ENCODE data around the gene ARRB1.
"Not testable (repeated sequence)": the region's sequence is repeated elsewhere in the genome, so short reads cannot be mapped to it uniquely, and the experiment has no call there.

ARRB1 gene

GRCh38 chr11:75298191-75298975 is 53.1 kb downstream of the ARRB1 start:
- no peak for DNase-seq

GRCh38 chr11:75293903-75294302 is 57.6 kb downstream of the ARRB1 start:
- no peak for DNase-seq

- DNase-seq, result no peak
Observed at GRCh38 chr11:75292943-75293342, 58.5 kb downstream of the ARRB1 start.

GRCh38 chr11:75291741-75292140 is 59.7 kb downstream of the ARRB1 start:
- no peak for DNase-seq

DNA sequence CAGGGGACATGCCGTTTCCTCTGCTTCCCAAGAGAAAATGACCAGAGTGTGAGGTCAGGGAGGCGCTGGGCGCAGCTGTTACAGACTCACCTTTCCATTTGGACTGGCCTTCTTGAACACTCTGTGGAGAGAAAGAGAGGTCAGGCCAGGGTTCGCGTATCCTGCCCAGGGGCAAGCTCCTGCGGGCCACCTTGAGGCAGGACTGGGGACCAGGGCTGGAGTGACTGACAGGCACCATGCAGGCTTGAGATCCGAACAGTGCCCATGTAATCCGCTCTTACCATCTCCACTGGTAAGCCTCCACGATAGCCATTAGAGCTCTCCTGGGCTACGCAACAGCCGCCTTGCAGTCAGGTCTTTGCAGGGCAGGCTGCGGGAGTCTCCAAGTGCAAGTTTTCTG is 61.5 kb downstream of the ARRB1 start:
- no peak for DNase-seq

- DNase-seq, result no peak
Observed at GRCh38 chr11:75289511-75289760, 62.0 kb downstream of the ARRB1 start.

GRCh38 chr11:75287579-75287978 is 63.9 kb downstream of the ARRB1 start:
- DNase-seq, result no peak

DNA sequence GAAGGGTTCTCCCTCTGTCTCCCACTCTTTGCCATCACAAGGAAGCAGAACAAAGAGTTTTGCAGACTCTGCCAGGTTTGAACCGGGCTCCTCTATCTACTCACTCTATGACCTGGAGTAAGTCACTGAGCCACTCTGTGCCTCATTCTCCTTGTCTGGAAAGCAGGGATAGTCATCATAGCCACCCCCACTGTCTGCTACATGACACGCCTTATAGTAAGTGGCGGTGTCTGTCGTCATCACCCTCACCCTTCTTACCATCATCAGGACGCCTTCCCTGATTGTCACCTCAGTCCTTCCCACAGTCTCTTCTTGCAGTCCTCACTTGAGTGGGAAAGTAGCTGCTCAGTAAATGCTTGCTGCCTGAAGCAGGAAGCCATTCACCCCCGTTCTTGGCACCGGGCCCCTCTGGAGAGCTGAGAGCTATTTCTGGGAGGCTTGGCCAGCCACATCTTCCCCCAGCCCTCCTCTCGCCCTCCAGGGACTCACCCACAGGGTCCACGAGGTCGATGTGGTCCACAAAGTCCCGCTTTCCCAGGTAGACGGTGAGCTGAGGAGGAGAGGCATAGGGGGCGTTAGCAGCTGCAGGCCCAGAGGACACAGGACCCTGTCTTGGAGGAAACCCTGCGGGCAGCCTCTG is 64.5 kb downstream of the ARRB1 start:
- DNase-seq, result no peak

DNA sequence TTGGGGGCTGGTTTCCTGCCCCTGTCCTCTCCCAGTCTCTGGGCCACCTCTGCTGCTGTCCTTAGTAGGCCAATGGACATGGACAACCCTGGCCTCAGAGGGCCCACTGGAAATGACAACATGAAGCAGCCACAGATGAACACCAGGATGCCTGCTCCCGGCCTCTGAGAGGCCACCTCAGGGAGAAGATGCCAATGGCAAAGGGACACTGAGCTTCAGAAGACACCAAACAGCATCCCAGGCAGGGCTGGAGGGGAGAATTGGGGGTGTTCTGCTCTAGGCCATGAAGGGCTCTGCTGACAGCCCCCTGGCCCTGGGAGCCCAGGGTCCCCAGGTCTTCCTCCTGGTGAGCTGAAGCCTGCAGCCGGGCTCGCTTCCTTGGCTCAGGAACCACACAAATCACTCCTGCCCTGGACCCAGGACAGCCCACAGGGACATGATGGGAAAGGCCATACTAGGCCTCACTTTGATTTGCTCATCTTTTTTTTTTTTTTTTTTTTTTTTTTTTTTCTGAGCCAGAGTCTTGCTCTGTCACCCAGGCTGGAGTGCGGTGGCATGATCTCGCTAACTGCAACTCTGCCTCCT is 65.6 kb downstream of the ARRB1 start:
- DNase-seq, result no peak

DNA sequence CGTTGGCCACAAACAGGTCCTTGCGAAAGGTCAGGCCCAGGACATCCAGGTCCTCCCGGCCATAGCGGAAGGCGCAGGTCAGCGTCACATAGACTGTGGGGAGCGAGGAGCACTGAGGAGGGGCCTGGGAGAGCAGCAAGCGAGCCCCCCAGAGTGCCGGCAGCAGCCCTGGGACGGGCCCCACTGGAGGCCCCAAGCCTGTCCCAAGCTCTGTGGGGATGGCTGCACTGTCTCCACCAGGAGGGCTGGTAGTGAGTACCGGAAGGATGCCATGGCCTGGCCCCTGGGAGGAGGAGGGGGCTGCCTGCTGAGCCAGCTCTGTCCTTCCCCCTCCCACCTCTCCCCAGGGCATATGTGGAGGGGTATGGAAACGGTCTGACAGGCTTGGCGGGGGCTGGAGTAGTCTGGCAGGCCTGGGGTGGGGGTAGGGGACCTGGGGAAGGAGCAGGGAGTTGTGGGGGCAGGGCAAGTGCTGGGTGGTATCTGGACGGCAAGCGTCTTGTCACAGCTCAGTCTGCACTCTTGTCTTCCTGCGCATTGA is 68.0 kb downstream of the ARRB1 start:
- DNase-seq, result no peak

DNA sequence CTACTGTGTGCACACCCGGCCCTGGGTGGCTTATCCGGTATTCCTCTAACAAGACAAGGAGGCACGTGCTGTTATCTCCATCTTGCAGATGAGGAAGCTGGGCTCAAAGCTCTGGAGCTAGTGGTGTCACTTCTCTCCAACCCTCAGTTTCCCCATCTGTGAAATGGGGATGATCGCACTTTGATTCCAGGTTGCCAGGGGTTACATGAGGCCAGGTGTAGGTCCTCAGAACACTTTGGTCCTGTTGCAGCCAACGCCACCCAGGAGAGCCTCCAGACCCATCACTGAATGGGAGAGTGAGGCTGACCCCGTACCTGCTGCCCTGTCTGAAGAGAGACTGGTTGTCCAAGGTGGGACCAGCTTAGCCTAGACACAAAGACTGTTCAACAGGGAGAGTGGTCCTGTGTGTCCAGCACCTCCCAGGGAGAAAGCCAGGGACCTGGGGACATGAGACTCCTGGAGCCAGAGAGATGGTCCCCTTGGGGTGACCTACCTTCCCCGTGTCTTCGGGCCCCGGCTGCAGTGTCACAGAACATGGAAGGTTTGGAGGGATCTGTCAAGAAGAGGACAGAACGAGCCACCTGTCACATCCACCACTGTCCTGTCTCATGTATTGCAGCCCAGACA is 69.9 kb downstream of the ARRB1 start:
- DNase-seq, result no peak

- no peak for DNase-seq
Observed at GRCh38 chr11:75280770-75281468, 70.5 kb downstream of the ARRB1 start.

DNA sequence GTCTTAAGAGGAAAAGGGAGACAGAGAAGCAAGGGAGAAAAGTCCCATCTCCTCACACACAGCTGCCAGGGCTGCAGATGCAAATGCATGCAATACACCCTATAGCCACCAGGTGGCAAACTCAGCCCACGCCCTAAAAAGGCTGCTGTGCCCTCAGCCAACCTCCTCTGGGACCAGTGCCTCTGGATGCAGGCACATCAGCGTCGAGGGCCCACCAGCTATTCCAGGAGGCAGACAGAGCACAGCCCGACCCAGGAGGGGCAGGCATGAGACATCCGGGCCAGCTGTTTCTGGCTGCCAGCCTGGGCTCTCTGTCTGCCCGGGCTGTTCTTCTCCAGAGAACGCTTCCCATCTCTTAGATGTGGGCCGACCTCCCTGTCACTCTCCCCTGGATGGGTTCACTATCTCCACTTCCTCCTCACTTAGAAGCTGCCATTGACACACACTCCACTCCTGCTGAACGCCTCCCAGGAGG is 71.2 kb downstream of the ARRB1 start:
- peak; percentile 67 to 77 for DNase-seq

DNA sequence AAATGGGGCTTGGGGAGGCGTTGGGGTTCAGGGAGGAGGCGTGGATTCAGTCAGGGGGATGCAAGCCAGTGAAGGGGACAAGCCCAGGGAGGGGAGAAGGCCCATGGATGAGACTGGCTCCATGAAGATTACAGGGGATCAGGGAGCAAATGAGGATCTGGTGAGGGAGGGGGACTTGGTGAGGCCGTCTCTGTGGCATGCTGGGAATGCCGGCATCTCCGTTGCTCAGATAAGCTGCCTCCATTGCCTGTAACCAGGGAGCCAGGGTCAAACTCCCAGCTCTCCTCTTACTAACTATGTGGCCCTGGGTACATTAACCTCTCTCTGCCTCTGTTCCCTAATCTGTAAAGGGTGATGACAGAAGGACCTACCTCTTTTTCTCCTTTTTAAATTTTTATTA is 72.2 kb downstream of the ARRB1 start:
- no peak for DNase-seq

DNA sequence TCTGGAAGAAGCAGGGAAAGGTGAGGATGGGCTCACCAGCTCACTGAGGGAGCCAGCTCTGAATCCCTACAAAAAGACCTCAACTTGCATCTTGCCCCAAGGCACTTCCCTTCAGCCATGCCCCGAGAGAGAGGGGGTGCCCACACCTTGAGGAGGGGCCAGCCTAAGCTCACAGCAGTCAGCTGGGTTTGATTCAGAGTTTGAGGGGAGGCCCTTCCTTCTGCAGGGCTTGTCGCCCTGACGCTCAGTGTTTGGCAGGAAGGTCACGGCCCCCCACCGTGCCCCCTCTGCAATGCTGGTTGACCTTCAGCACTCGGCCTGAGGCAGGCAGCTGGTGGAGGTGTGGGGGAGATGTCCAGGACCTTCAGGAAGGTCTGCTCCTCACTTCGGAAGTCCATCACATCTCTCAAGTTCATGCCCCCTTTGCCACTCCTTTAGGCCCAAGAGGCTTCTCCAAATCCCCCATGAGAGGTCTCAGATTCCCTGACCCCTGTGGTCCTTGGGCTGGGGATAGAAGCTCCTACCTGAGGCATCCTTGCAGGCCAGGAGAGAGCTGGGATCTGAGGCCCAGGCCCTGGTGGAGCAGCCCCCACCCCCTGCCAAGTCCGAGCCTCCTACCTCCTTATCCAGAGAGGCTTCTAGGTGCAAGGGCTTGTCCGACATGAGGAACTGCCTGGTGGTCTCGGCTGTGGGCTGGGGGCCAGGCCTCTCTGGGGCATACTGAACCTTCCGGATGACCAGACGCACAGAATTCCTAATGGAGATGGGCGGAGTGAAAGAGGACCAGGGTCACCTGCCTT is 73.3 kb downstream of the ARRB1 start:
- no peak for DNase-seq

DNA sequence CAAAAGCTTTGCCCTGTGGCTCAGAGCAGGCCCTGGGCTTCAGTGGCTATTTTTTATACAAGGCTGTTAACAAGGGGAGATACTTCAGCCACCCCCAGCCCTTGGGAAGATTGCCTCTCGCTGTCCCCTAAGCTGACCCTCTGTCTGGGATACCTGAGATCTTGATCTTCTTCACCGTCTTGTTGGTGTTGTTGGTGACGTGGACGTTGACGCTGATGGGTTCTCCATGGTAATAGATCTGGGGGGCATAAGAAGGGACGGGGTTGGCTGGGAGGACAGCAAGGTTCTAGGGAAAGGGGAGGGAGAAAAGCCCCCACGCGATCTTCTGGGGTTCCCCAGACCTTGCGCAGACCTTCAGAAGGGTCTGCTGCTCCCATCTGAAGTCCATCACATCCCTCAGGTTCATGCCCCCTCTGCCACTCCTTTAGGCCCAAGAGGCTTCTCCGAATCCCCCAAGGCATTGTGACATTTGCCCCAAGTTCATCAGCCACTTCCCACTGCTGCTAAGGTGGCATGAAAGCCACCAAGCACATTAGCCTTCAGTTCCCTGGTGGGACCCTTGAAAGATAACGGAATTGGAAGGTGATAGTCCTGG is 74.2 kb downstream of the ARRB1 start:
- DNase-seq, result no peak

GRCh38 chr11:75276686-75277085 is 74.8 kb downstream of the ARRB1 start:
- no peak for DNase-seq

GRCh38 chr11:75276186-75276585 is 75.3 kb downstream of the ARRB1 start:
- no peak for DNase-seq

DNA sequence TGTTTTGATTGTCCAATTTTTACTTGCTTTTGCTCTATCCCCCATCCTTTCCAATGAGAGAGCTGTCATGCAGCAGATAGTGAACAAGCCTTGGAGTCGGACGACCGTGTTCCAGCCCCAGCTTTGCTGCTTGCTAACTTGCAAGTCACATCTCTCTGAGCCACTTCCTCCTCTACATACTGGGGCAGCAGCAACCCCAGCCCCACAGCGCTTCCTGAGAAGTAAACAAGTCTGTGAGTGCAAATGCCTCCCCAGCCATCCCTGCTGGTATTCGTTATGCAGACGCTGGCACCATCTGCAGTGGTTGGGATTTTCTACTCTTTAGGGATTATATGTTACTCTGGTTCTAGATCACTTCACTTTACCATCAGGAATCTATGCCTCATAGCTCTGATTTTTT is 75.9 kb downstream of the ARRB1 start:
- DNase-seq, result peak; percentile 55 to 58

- DNase-seq, result not testable (repeated sequence)
Observed at GRCh38 chr11:75274716-75275115, 76.7 kb downstream of the ARRB1 start.
